HG03565 (cell line): ENCODE results near the gene FKBP8.
A peak's percentile ranks its signal among the peaks of the same experiment; 100 is the strongest.
"Not testable (repeated sequence)": the region's sequence is repeated elsewhere in the genome, so short reads cannot be mapped to it uniquely, and the experiment has no call there.

ENCODE experiments used
- ATAC-seq: cut with Tn5 transposase; IDR thresholded peaks from one replicate; pipeline ENCODE4 v1.9.1; 2021; ENCODE audit warnings: mild to moderate bottlenecking, moderate library complexity; ENCODE audit not compliant: unreplicated experiment

Gene FKBP8

DNA sequence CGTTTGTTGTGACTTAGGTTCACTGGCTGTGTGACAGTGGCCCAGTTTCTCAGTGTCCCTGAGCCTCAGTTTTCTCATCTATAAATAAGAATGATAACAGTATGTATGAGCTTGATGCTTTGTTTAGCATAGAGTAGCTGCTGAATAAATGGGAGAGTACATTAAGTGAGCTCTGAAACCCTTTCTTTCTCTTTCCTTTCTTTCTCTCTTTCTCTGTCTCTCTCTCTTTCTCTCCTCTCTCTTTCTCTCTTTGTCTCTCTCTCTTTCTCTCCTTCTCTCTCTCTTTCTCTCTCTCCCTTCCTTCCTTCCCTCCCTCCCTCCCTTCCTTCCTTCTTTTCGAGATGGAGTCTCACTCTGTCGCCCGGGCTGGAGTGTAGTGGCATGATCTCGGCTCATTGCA, 16.3 kb upstream of the FKBP8 start:
- no peak for ATAC-seq

DNA sequence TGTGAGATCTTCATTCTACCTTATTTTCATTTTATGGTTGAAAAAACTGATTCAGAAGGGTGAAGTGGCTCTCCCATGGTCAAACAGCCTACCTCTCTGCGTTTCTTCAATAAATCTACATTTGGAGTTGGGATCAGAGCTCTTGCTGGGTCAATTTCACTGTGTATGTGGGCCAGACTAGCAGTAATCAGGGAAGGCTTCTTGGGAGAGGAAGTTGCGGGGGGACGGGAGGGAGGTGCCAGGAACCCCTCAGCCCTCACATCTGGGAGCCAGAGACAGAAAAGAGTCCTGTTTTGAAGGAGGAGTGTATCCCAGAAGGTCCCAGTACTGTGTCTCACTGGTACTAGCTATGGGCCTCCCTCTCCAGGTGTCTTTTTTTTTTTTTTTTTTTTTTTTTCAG, 15.2 kb upstream of the FKBP8 start:
- ATAC-seq: no peak

DNA sequence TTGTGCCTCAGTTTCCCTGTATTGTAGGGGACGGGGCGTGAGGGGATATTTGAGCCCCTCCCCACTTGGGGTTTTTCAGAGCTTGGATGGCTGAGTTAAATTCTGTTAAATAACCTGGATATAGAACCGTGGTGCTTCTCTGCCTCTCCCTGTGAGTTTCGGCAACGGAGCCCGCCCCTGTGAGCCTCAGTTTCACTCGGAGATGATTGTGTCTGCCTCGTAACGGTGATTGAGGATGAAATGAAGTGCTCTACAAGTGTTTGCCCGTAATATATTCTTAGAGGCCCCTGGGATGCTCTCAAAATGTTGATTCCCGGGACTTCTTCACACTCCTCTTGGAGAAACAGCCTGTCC, 14.8 kb upstream of the FKBP8 start:
- no peak for ATAC-seq

DNA sequence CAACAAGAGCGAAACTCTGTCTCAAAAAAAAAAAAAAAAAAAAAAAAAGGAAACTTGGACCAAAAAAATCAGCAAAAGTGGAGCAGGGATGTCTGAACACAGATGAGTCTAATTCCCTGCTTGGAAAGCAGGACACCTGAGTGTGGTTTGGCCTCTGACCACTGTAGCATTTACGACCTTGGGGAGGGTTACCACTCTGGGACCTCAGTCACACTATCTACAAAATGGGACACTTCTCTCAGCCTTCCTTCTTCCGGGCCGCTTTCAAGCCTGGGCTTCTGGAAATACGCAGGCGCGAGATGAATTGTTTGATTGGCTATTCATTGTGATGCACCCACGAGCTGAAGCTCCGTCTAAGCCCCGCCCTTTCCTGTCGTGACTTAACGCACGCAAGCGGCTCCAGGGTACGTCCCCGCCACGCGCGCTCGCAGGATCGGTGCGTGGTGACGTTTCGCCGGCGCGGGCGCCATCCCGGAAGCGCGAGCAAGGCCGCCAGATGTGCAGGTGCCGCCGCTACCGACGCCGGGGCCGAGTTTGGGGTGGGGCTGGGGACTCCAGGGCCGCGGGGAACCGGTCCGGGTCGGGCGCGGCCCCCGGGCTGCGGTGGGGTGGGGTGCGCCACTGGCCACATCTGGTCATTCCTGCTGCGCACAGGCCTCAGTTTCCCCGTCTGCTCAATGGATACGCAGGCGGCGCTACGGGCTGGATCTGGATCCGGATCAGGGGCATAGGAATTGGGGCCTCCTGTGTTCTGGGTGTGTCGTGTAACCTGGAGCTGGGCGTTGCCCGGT, 14.2 kb upstream of the FKBP8 start, which contains the start of gene KXD1:
TSS of gene KXD1 (plus strand) at position 460 of the 791 bp plus-strand sequence. CDS start 4,187 bp downstream, outside the sequence.
- ATAC-seq: peak; percentile 92

DNA sequence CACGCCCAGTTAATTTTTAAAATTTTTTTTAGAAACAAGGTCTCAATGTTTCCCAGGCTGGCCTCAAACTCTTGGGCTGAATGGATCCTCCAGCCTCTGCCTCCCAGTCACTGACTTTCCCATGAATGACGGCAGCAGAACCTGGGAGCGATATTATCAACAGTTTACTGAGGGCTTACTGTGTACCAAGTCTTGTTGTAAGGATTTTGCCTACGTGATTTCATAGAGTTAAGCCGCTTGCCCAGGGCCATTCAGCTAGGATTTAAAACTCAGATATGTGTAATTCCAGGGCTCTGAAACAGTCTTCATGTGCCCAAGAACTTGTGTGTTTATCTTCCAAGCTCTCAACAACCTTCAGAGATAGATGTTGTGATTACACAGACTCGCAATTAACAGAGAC, 8.3 kb upstream of the FKBP8 start:
- ATAC-seq: no peak

DNA sequence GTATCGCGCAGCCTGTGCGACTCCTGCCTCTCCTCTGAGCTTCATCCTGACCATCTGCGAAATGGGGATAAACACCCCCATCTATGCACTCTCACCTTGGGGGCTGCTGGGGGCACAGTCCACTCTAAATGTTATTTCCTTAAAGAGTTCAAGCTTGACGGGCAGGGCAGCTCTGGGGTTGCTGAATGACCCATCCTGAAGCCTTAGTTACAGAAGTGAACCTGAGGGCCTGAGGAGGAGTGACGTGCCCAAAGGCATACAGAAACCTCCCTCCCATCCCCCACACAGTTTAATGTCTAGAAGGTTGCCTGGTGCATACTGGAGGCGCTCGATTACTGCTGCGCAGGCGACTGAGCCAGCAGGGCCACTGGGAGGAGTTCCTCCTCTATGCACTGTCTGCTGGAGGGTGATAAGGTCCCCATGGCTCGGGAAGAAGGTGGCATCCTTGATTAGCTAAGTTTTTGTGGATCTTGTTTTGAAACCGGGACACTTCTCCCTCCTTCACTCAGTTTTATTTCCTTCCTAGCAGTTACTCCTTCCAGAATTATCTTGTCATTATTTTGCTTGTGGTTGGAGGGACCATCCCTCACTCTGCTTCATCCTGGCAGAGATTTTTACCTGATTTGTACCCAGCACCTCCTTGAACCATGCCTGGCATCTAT, 572 bp upstream of the FKBP8 start:
- peak; percentile 57 for ATAC-seq

- no peak for ATAC-seq
These were observed 1.1 kb downstream of the FKBP8 start for GRCh38 chr19:18541992-18542940.

DNA sequence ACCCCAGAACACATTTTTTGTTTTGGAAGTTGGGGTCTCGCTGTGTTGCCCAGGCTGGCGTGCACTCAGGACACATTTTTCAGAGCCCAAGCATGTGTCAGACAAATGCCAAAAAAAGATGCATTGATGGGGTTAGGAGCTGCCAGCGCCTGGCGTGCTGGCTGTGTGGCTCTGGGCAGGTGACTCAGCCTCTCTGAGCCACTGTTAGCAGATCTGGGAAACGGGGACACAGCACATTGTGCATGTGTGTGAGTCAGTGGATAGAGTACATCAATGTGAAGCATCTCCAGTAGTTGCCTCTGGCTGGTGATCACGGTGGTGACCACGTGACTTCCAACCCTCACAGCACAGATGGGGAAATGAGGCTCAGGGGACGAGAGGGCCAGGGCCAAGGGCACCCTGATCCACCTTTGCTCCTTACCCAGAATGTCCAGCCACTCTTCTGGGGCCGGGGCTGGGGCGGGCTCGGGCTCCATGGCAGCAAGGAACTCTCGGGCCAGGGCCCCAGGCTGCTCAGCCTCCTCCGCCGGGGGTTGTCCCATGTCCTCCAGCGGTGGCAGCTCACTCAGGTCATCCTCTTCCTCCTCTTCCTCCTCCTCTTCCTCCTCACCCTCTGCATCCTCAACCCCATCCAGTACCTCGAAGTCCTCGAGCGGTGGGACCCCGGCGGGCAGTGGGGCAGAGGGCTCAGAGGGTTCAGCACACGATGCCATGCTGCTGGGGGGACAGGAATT, 1.9 kb downstream of the FKBP8 start:
- ATAC-seq: no peak

GRCh38 chr19:18540200-18540599, 3.2 kb downstream of the FKBP8 start:
- not testable (repeated sequence) for ATAC-seq

- ATAC-seq: no peak
These were observed 4.0 kb downstream of the FKBP8 start for GRCh38 chr19:18539372-18539771.

- ATAC-seq: no peak
These were observed 5.3 kb downstream of the FKBP8 start for GRCh38 chr19:18538115-18538514.

- no peak for ATAC-seq
These were observed 5.9 kb downstream of the FKBP8 start for GRCh38 chr19:18537431-18537830.

DNA sequence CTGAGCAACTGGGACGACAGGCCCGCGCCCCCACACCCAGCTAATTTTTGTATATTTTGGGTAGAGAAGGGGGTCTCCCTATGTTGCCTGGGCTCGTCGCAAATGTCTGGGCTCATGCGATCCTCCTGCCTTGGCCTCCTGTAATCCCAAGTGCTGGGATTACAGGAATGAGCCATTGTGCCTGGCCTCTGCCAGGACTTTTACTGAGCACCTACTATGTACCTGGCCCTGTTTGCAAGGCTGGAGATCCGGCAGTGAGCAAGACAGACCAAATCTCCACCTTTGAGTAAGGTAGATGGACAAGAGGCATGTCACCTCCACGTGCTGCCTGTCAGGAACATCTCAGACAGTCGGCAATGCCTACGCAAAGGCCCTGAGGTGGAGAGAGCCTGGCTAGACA, 6.9 kb downstream of the FKBP8 start:
- ATAC-seq: no peak

- ATAC-seq: no peak
These were observed 10.3 kb downstream of the FKBP8 start for GRCh38 chr19:18533058-18533457.

GRCh38 chr19:18532168-18532890, 11.0 kb downstream of the FKBP8 start:
- ATAC-seq: no peak

GRCh38 chr19:18531485-18531884, 11.9 kb downstream of the FKBP8 start:
- no peak for ATAC-seq

GRCh38 chr19:18529782-18530181, 13.6 kb downstream of the FKBP8 start:
- ATAC-seq: no peak

DNA sequence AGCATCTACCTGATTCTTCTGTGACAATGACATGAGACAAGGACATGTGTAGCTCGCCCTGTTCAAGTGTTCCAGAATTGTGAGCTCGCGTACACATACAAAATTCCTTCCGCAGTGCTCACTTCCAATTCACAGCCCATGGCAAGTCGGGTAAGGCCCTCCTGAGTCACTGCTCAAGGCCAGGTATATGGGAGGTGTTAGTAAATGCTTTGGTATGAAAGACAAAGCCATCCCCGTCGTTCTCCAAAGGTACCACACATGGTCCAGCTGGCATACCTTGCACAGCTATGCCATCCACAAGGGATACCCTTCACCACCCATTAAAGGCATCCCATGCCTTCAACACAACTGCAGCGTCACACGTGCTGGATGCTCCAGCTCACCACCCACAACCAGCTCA, 17.1 kb downstream of the FKBP8 start:
- ATAC-seq: no peak

- ATAC-seq: no peak
These were observed 19.5 kb downstream of the FKBP8 start for GRCh38 chr19:18523841-18524240.

- not testable (repeated sequence) for ATAC-seq
These were observed 20.4 kb downstream of the FKBP8 start for GRCh38 chr19:18522862-18523440.
